HFFc6 (cell line): ENCODE data around the gene GLCE. TPM values are rescaled to one million over a fixed set of nuclear protein-coding genes. Genes with fewer than 3 reads are reported as not detected.

ENCODE experiments used
- DNase-seq: peaks from one replicate; pipeline ENCODE4 v3.0.0-alpha.2; 2018
- H3K27ac Mint-ChIP-seq: 2 replicates; pipeline ENCODE4 v1.8.0; 2020; ENCODE audit warnings: mild to moderate bottlenecking, mixed read lengths
- H3K27me3 Mint-ChIP-seq: 2 replicates; pipeline ENCODE4 v1.8.0; 2021; ENCODE audit warnings: mild to moderate bottlenecking, moderate library complexity, mixed read lengths; ENCODE audit not compliant: insufficient read depth
- H3K36me3 Mint-ChIP-seq: 2 replicates; pipeline ENCODE4 v1.8.0; 2021; ENCODE audit warnings: low read depth, mixed read lengths
- H3K4me1 Mint-ChIP-seq: 2 replicates; pipeline ENCODE4 v1.8.0; 2020; ENCODE audit warnings: low read depth, mixed read lengths
- H3K4me3 Mint-ChIP-seq: 2 replicates; pipeline ENCODE4 v1.8.0; 2020; ENCODE audit warnings: mild to moderate bottlenecking, moderate library complexity, mixed read lengths
- H3K9me3 Mint-ChIP-seq: 2 replicates; pipeline ENCODE4 v1.8.0; 2020; ENCODE audit warnings: mild to moderate bottlenecking, mixed read lengths
- total RNA-seq, 6 experiments: library from RNA; stranded (reverse); fragmentation: NEBNext Ultra II Directional; extraction: Animal tissue kit (Norgen Biotek cat#: 25700); gene quantifications; 2 replicates in 1 of 6; 3 replicates in 5 of 6; pipeline ENCODE4 v1.2.3, GENCODE V29; 2021
- TF ChIP-seq, protein P1 (sequence below): fragments of 200-600 bp; sonication (generic); IDR thresholded peaks from 2 replicates; pipeline ENCODE4 v1.5.0; 2021; ENCODE audit warnings: antibody characterized with exemption, mild to moderate bottlenecking

GLCE gene
- total RNA-seq, 6 experiments from 2014 or later = 13.2 to 20.6 (median 17.7) TPM

DNA sequence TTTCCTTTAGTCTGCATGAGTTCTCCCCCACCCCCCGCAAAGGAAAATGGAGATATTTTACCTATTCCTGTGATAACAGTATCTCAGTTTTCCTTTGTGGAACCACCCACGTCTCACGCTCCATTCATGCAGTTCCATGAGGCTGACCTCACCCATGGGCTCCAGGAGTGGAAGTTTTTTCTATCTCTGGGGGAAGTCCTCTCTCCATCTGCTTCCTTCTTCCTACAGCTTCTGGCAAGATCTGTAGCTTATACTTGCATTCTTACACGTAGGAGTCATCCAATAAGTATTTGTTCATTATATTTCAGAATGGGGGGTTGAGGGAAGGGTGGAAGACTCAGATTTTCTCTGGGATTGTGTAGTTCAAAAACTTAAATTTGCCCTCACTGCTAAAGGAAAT, 5.8 kb upstream of the GLCE start:
- DNase-seq = peak; percentile 74
- Mint-ChIP-seq H3K4me3 (peak overlapping the region; percentile 67), H3K36me3 (peaks cover 4% of the 10 kb centered on the region; the same call in 1 of the 2 replicates), H3K27ac (peak overlapping the region; percentile 69), H3K9me3 (no peaks in the 10 kb centered on the region), H3K4me1 (peaks cover 30% of the 10 kb centered on the region), H3K27me3 (peaks cover 6% of the 10 kb centered on the region)
- TF ChIP-seq, protein P1, sequence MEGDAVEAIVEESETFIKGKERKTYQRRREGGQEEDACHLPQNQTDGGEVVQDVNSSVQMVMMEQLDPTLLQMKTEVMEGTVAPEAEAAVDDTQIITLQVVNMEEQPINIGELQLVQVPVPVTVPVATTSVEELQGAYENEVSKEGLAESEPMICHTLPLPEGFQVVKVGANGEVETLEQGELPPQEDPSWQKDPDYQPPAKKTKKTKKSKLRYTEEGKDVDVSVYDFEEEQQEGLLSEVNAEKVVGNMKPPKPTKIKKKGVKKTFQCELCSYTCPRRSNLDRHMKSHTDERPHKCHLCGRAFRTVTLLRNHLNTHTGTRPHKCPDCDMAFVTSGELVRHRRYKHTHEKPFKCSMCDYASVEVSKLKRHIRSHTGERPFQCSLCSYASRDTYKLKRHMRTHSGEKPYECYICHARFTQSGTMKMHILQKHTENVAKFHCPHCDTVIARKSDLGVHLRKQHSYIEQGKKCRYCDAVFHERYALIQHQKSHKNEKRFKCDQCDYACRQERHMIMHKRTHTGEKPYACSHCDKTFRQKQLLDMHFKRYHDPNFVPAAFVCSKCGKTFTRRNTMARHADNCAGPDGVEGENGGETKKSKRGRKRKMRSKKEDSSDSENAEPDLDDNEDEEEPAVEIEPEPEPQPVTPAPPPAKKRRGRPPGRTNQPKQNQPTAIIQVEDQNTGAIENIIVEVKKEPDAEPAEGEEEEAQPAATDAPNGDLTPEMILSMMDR = no peak

DNA sequence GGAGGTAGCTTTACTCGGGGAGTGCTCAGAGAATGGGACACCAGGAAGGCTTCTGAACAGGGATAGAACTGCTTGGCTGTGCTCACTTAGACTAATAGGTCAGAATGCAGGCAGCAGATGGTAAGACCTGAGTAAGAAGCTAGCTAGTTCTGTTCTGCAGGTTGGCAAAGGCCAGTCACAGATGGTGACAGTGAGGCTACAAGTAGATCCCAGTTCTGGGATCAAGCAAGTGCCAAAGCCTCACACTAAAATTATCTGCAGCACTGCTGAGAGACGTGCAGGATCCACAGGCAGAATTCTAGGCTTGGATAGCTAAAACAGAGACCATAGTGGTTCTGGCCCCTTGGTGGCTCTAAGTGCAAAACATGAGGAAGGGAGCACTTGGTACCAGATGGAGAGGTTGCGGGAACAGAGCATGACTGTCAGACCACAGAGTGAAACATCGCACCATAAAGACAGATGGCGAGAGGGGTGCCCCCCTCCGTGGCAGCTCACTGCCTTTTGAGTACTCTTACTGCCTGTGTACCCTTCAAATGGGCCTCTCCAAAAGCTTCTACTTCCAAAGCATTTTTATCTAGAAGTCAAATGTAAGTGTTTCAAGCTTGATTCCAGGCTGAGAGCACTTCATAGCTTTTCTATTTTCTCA, 3.6 kb upstream of the GLCE start:
- Mint-ChIP-seq H3K9me3 (no peaks in the 10 kb centered on the region), H3K27ac (no peak overlapping the region), H3K27me3 (no peaks in the 10 kb centered on the region; the same call in 1 of the 2 replicates), H3K4me1 (peaks cover 40% of the 10 kb centered on the region), H3K36me3 (peaks cover 4% of the 10 kb centered on the region; the same call in 1 of the 2 replicates), H3K4me3 (no peak overlapping the region)
- no peak for DNase-seq
- TF ChIP-seq, protein P1 = no peak

DNA sequence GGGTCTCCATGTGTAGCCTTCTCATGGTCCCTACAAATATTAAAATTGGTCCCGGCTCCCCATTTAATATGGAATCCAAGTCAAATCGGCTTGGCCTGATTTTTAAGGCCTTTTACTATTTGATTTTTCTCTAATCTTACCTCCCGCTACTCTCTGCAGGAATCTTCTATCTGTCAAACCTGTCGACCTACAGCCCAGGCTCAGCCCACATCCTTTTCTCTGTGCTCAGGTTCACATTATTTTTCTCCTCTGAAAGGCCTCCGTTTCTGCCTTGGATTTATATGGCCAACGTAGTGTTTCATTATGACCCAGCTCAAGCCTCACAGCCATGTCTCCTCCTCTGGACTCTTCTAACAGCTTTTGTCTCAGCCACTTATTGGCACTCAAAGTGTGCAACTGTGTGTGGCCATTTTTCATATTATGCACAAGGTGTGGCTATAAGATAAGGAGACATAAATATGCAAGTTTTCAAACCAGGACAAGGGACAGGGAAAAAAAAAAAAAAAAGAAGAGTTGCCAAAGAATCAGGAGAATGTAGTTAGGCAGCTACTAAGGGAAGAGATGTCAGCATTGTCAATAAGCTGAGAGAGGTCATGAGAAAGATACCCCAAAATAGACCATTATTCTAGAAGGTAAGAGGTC, 2.1 kb upstream of the GLCE start:
- H3K4me3 Mint-ChIP-seq = no peak overlapping the region
- TF ChIP-seq, protein P1 = no peak
- H3K9me3 Mint-ChIP-seq = no peaks in the 10 kb centered on the region
- H3K27me3 Mint-ChIP-seq = no peaks in the 10 kb centered on the region; the same call in 1 of the 2 replicates
- peaks cover 4% of the 10 kb centered on the region; the same call in 1 of the 2 replicates for H3K36me3 Mint-ChIP-seq
- H3K27ac Mint-ChIP-seq = no peak overlapping the region
- no peak for DNase-seq
- H3K4me1 Mint-ChIP-seq = peaks cover 52% of the 10 kb centered on the region

DNA sequence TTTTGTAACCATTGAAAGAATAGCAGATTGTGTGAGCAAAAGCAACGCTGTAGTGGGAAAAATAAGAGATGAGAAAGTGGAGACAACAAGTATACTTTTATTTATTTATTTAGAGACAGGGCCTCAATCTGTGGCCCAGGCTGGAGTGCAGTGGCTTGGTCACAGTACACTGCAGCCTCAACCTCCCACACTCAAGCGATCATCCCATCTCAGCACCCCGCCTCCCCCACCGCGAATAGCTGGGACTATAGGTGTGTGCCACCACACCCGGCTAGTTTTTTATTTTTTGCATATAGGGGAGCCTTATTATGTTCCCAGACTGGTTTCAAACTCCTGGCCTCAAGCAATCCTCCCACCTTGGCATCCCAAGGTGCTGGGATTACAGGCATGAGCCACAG, 1.6 kb upstream of the GLCE start:
- TF ChIP-seq, protein P1 = no peak
- no peak overlapping the region for H3K27ac Mint-ChIP-seq
- H3K36me3 Mint-ChIP-seq = peaks cover 2% of the 10 kb centered on the region; the same call in 1 of the 2 replicates
- no peaks in the 10 kb centered on the region; the same call in 1 of the 2 replicates for H3K27me3 Mint-ChIP-seq
- peaks cover 52% of the 10 kb centered on the region for H3K4me1 Mint-ChIP-seq
- 0 out of 2 replicates have a peak overlapping the region, but pooled peaks have one; percentile 12 for H3K4me3 Mint-ChIP-seq
- no peak for DNase-seq
- no peaks in the 10 kb centered on the region for H3K9me3 Mint-ChIP-seq

DNA sequence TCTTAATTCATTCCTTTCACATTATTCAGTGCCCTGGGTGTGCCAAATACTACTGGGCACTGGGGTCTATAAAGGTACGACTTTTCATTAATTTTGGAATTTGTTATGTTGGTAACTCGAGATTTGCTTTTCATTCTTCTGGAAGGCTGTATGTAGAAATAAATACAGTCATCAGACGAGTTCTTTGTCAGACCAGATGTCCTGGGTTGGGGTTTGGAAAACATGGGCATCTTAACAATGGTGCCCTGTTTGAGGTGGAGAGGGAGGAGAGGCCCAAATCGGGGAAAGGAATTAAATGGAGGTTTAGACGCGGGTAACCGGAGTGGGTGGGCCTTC, 662 bp upstream of the GLCE start:
- Mint-ChIP-seq H3K36me3 (no peaks in the 10 kb centered on the region), H3K27ac (peak overlapping the region; percentile 20; the same call in 1 of the 2 replicates), H3K27me3 (no peaks in the 10 kb centered on the region; the same call in 1 of the 2 replicates), H3K4me1 (peaks cover 44% of the 10 kb centered on the region), H3K4me3 (peak overlapping the region; percentile 94), H3K9me3 (no peaks in the 10 kb centered on the region)
- no peak for DNase-seq
- TF ChIP-seq, protein P1 = no peak
